Measurements from ENCODE around the gene THSD4.

THSD4 gene

DNA sequence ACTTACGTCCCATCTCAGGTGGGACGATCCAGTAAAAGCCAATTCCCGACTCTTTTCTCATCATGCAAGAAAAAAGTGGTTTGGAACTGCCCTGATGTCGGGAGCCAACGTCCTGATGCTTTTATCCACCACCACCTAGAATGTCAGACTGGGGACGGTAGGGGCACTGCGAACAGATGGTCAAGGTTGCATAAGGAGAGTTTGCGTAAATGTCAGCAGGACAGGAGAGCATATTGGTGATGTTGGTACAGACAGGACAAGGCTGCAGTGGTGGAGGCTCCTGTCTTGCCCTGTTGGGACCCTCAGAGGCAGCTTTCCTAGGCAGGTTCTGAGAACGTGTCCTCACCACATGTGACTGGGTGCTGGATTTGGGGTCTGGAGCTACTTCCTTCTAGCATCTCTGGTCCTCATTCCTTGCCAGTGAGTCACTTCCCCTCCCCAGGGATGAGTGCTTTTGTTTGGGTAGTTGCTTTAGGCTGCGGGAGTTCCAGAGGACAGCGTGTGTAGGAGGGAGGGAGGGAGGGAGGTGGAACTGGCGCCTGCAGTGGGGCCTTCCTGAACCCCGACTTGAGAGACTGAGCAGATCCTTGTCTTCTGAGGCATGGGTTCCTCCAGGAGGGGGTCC, 21.0 kb downstream of the THSD4 start:
- no peak for TF ChIP-seq EZH2phosphoT487 (IDR thresholded peaks at IDR 0.05; ENCODE audit: borderline replicate concordance, low read length)
- TF ChIP-seq, protein P1, sequence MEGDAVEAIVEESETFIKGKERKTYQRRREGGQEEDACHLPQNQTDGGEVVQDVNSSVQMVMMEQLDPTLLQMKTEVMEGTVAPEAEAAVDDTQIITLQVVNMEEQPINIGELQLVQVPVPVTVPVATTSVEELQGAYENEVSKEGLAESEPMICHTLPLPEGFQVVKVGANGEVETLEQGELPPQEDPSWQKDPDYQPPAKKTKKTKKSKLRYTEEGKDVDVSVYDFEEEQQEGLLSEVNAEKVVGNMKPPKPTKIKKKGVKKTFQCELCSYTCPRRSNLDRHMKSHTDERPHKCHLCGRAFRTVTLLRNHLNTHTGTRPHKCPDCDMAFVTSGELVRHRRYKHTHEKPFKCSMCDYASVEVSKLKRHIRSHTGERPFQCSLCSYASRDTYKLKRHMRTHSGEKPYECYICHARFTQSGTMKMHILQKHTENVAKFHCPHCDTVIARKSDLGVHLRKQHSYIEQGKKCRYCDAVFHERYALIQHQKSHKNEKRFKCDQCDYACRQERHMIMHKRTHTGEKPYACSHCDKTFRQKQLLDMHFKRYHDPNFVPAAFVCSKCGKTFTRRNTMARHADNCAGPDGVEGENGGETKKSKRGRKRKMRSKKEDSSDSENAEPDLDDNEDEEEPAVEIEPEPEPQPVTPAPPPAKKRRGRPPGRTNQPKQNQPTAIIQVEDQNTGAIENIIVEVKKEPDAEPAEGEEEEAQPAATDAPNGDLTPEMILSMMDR (IDR thresholded peaks at IDR 0.05; ENCODE audit: low read depth, low read length, poor library complexity, severe bottlenecking), result no peak
- no peaks in the 10 kb centered on the region for H3K36me3 ChIP-seq (ENCODE audit: control insufficient read depth, low read length)
- no peaks in the 10 kb centered on the region for H4K20me1 ChIP-seq (ENCODE audit: control insufficient read depth, insufficient read depth, low read depth, low read length)
- H3K9me3 ChIP-seq (ENCODE audit: control insufficient read depth, insufficient read depth, low read length), result no peaks in the 10 kb centered on the region; the same call in 1 of the 2 replicates
- H3K4me2 ChIP-seq (ENCODE audit: low read length), result no peak overlapping the region
- no peak overlapping the region for H3K27ac ChIP-seq (ENCODE audit: low read depth, low read length)
- H3K9me2 ChIP-seq (replicated peaks; ENCODE audit: control insufficient read depth, low read length), result no peaks in the 10 kb centered on the region
- no peak overlapping the region for H3K4me3 ChIP-seq (ENCODE audit: low read length)
- H3F3A ChIP-seq (ENCODE audit: control insufficient read depth, insufficient read depth), result no peaks in the 10 kb centered on the region
- H3K4me1 ChIP-seq (ENCODE audit: control insufficient read depth, low read length), result no peaks in the 10 kb centered on the region
- no peaks in the 10 kb centered on the region for H3K79me2 ChIP-seq (ENCODE audit: control insufficient read depth, low read length)
- H3K27me3 ChIP-seq (ENCODE audit: control insufficient read depth, low read length), result no peaks in the 10 kb centered on the region

DNA sequence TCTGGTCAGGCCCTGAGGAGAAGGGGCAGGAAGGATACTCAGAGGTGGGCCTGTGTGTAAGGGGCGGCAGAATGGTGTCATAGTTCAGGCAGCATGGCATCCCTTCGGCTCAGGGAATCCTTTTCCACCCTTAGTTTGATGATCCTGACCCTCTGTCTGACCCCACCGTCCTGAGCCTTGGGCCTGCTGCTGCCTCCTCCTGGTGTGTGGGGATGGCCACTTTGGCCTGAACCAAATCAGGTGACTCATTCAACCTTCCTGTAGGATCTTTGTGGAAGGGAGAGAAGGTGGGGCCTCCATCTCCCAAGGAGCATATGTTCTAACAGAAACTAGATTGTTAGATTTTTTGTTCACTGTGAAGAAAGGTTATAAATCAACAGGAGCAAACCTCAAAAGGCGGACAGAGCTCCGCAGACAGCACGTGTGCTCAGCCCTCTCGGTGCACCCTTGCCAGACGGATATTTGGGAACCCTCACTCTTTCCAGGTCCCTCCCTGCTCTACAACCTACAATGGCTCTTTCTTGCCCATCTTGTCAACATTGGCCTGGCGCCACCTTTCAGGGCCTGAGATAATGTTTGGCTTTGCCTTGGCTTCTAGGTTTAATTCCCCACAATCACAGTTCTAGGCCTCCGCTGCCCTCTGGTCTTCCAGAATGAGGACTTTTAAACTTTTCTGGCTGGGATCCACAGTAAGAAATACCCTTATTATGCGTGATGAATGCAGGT, 21.7 kb downstream of the THSD4 start:
- Histone ChIP-seq H3K27me3 (ENCODE audit: control insufficient read depth, low read length) (no peaks in the 10 kb centered on the region), H3K9me2 (replicated peaks; ENCODE audit: control insufficient read depth, low read length) (no peaks in the 10 kb centered on the region), H3K4me3 (ENCODE audit: low read length) (no peak overlapping the region), H3K4me2 (ENCODE audit: low read length) (no peak overlapping the region), H4K20me1 (ENCODE audit: control insufficient read depth, insufficient read depth, low read depth, low read length) (no peaks in the 10 kb centered on the region), H3K9me3 (ENCODE audit: control insufficient read depth, insufficient read depth, low read length) (no peaks in the 10 kb centered on the region; the same call in 1 of the 2 replicates), H3K36me3 (ENCODE audit: control insufficient read depth, low read length) (no peaks in the 10 kb centered on the region), H3K4me1 (ENCODE audit: control insufficient read depth, low read length) (no peaks in the 10 kb centered on the region), H3F3A (ENCODE audit: control insufficient read depth, insufficient read depth) (no peaks in the 10 kb centered on the region), H3K27ac (ENCODE audit: low read depth, low read length) (no peak overlapping the region), H3K79me2 (ENCODE audit: control insufficient read depth, low read length) (no peaks in the 10 kb centered on the region)
- no peak for TF ChIP-seq EZH2phosphoT487 (IDR thresholded peaks at IDR 0.05; ENCODE audit: borderline replicate concordance, low read length)
- TF ChIP-seq, protein P1 (IDR thresholded peaks at IDR 0.05; ENCODE audit: low read depth, low read length, poor library complexity, severe bottlenecking), result no peak

DNA sequence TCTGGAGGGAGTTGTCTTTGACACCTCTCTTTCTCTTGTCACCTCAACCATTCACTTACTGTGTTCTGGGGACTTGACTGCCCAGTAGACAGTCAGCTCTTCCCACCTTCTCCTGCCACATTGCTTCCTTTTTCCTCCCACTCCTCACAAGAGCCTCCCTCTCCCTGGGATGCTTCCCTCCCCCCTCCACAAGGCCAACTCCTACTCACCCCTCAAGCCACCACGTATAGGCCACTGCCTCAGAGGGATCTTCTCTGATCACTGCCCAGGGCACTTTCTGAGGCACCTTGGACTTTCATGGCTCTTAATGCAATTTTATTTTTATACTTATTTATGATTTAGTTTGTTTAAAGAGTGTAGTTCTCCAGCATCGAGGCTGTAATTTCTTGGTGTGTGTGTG, 23.2 kb downstream of the THSD4 start:
- Histone ChIP-seq H3K36me3 (ENCODE audit: control insufficient read depth, low read length) (no peaks in the 10 kb centered on the region), H3K4me1 (ENCODE audit: control insufficient read depth, low read length) (no peaks in the 10 kb centered on the region), H4K20me1 (ENCODE audit: control insufficient read depth, insufficient read depth, low read depth, low read length) (no peaks in the 10 kb centered on the region)

More for the DNA sequence above, 23.2 kb downstream of the THSD4 start:
- Histone ChIP-seq H3K9me2 (replicated peaks; ENCODE audit: control insufficient read depth, low read length) (no peaks in the 10 kb centered on the region), H3K9me3 (ENCODE audit: control insufficient read depth, insufficient read depth, low read length) (no peaks in the 10 kb centered on the region; the same call in 1 of the 2 replicates), H3F3A (ENCODE audit: control insufficient read depth, insufficient read depth) (no peaks in the 10 kb centered on the region), H3K4me2 (ENCODE audit: low read length) (no peak overlapping the region), H3K79me2 (ENCODE audit: control insufficient read depth, low read length) (no peaks in the 10 kb centered on the region), H3K4me3 (ENCODE audit: low read length) (no peak overlapping the region), H3K27ac (ENCODE audit: low read depth, low read length) (no peak overlapping the region), H3K27me3 (ENCODE audit: control insufficient read depth, low read length) (no peaks in the 10 kb centered on the region)
- no peak for TF ChIP-seq EZH2phosphoT487 (IDR thresholded peaks at IDR 0.05; ENCODE audit: borderline replicate concordance, low read length)
- TF ChIP-seq, protein P1 (IDR thresholded peaks at IDR 0.05; ENCODE audit: low read depth, low read length, poor library complexity, severe bottlenecking), result no peak
